Neural cell (in vitro differentiated cells): ENCODE results near the gene MBD5. TPM values are rescaled to one million over a fixed set of nuclear protein-coding genes. Genes with fewer than 3 reads are reported as not detected.

Source experiments
- H2AFZ ChIP-seq: fragments of 200-600, 300-800 bp; sonication (generic), shearing (Covaris generic); 2 replicates; pipeline ENCODE4 v1.6.0; 2014; ENCODE audit warnings: low read depth, mild to moderate bottlenecking, antibody characterized with exemption, low read length, moderate library complexity
- H3F3A ChIP-seq: fragments of 200-600 bp; shearing (Covaris generic); 2 replicates; pipeline ENCODE4 v1.6.1; 2016; ENCODE audit warnings: mild to moderate bottlenecking, moderate library complexity, mixed read lengths, antibody characterized with exemption, low read length; ENCODE audit not compliant: insufficient read depth, poor library complexity, severe bottlenecking
- H3K27ac ChIP-seq: fragments of 200-600, 300-800 bp; sonication (generic), shearing (Covaris generic); 2 replicates; pipeline ENCODE4 v1.5.1; 2014; ENCODE audit warnings: mild to moderate bottlenecking, low read length, moderate library complexity
- H3K27me3 ChIP-seq: fragments of 300-800, 200-600 bp; sonication (generic), shearing (Covaris generic); 2 replicates; pipeline ENCODE4 v1.6.0; 2014; ENCODE audit warnings: mild to moderate bottlenecking, low read depth, low read length, moderate library complexity; ENCODE audit not compliant: insufficient read depth
- H3K36me3 ChIP-seq: fragments of 300-800, 200-600 bp; sonication (generic), shearing (Covaris generic); 2 replicates; pipeline ENCODE4 v1.5.1; 2014; ENCODE audit warnings: mild to moderate bottlenecking, antibody characterized with exemption, low read length, moderate library complexity; ENCODE audit not compliant: insufficient read depth
- H3K4me2 ChIP-seq: fragments of 300-800, 200-600 bp; sonication (generic), shearing (Covaris generic); 2 replicates; pipeline ENCODE4 v1.6.0; 2014; ENCODE audit warnings: mild to moderate bottlenecking, low read length
- H3K4me3 ChIP-seq: fragments of 300-800, 200-600 bp; sonication (generic), shearing (Covaris generic); 2 replicates; pipeline ENCODE4 v1.5.1; 2014; ENCODE audit warnings: mild to moderate bottlenecking, low read length, moderate library complexity
- H3K79me2 ChIP-seq: fragments of 200-600 bp; shearing (Covaris generic); replicated peaks from 2 replicates; pipeline ENCODE4 v1.6.0; 2014; ENCODE audit warnings: mild to moderate bottlenecking, low read length, moderate library complexity; ENCODE audit not compliant: insufficient read depth
- H3K9ac ChIP-seq: fragments of 300-800, 200-600 bp; sonication (generic), shearing (Covaris generic); 2 replicates; pipeline ENCODE4 v1.6.1; 2016; ENCODE audit warnings: mild to moderate bottlenecking, low read length, mixed read lengths
- H3K9me2 ChIP-seq: fragments of 200-600 bp; shearing (Covaris generic); 2 replicates; pipeline ENCODE4 v1.6.1; 2016; ENCODE audit warnings: mild to moderate bottlenecking, low read length, mixed read lengths; ENCODE audit not compliant: insufficient read depth
- H3K9me3 ChIP-seq: fragments of 200-600, 300-800 bp; sonication (generic), shearing (Covaris generic); 2 replicates; pipeline ENCODE4 v1.6.1; 2016; ENCODE audit warnings: mild to moderate bottlenecking, mixed run types, low read length, moderate library complexity, mixed read lengths
- H4K20me1 ChIP-seq: fragments of 200-600 bp; shearing (Covaris generic); 2 replicates; pipeline ENCODE4 v1.6.1; 2016; ENCODE audit warnings: mild to moderate bottlenecking, mixed run types; ENCODE audit not compliant: insufficient read depth
- EP300 ChIP-seq: fragments of 450-650 bp; conservative IDR thresholded peaks from 2 replicates; pipeline ENCODE4 v1.6.1; 2014; ENCODE audit warnings: antibody characterized with exemption, mild to moderate bottlenecking, moderate library complexity; ENCODE audit not compliant: poor library complexity, severe bottlenecking
- EZH2 ChIP-seq: fragments of 200-600, 300-800 bp; shearing (Covaris generic), sonication (generic); IDR thresholded peaks from 2 replicates; pipeline ENCODE4 v1.6.1; 2014; ENCODE audit warnings: antibody characterized with exemption, low read length, borderline replicate concordance, mild to moderate bottlenecking; ENCODE audit not compliant: insufficient read depth, poor library complexity, severe bottlenecking
- MXI1 ChIP-seq: fragments of 450-650 bp; conservative IDR thresholded peaks from 2 replicates; pipeline ENCODE4 v1.6.1; 2014; ENCODE audit warnings: antibody characterized with exemption, mild to moderate bottlenecking; ENCODE audit not compliant: poor library complexity, severe bottlenecking
- POLR2AphosphoS5 ChIP-seq: IDR thresholded peaks from 2 replicates; pipeline ENCODE4 v1.6.1; 2012
- RAD21 ChIP-seq: fragments of 450-650 bp; conservative IDR thresholded peaks from 2 replicates; pipeline ENCODE4 v1.6.1; 2014; ENCODE audit warnings: antibody characterized with exemption, mild to moderate bottlenecking, moderate library complexity
- SMC3 ChIP-seq: fragments of 450-650 bp; conservative IDR thresholded peaks from 2 replicates; pipeline ENCODE4 v1.6.1; 2014; ENCODE audit warnings: antibody characterized with exemption, mild to moderate bottlenecking, moderate library complexity; ENCODE audit not compliant: poor library complexity
- TAF1 ChIP-seq: IDR thresholded peaks from 2 replicates; pipeline ENCODE4 v1.6.1; 2012; ENCODE audit warnings: low read depth
- polyA plus RNA-seq: library from polyadenylated mRNA; depleted of rRNA; stranded (reverse); fragments of >200 nt; gene quantifications from 2 replicates; pipeline ENCODE4 v1.2.3, GENCODE V29; 2014
- TF ChIP-seq, protein P1 (sequence below): fragments of 450-650 bp; IDR thresholded peaks from 2 replicates; pipeline ENCODE4 v1.5.1; 2014; ENCODE audit warnings: antibody characterized with exemption, mild to moderate bottlenecking, moderate library complexity; ENCODE audit not compliant: poor library complexity, severe bottlenecking
- TF ChIP-seq, protein P2 (sequence below): IDR thresholded peaks from 2 replicates; pipeline ENCODE4 v1.6.1; 2012; ENCODE audit warnings: borderline replicate concordance

The MBD5 gene
- polyA plus RNA-seq, 1 donor from 2014 or later = 9.7 TPM

DNA sequence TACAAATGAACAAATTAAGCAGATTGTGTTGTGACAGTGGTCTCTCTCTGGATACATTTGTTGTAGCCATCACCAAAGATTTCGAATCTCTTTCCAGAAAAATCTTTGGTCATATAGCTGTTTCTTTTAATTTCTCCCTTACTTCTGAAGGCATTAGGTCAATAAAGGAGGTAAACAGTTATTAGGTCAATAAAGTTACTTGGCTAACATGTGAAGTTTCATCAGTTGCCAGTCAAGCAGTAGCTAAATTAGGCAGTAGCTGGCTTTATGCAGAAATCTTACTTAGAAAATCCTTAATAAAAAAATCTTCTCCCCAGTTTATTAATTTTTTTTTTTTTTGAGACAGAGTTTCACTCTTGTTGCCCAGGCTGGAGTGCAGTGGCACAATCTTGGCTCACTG, 115.5 kb downstream of the MBD5 start:
- Histone ChIP-seq H3K27me3 (no peaks in the 10 kb centered on the region), H3K9me2 (no peaks in the 10 kb centered on the region), H3K4me3 (no peak overlapping the region), H3K9ac (no peak overlapping the region), H3F3A (no peaks in the 10 kb centered on the region), H3K27ac (no peak overlapping the region), H3K79me2 (peaks cover 5% of the 10 kb centered on the region), H4K20me1 (no peaks in the 10 kb centered on the region), H3K4me2 (no peak overlapping the region), H2AFZ (no peak overlapping the region), H3K36me3 (no peaks in the 10 kb centered on the region), H3K9me3 (no peaks in the 10 kb centered on the region)
- TF ChIP-seq, protein P1, sequence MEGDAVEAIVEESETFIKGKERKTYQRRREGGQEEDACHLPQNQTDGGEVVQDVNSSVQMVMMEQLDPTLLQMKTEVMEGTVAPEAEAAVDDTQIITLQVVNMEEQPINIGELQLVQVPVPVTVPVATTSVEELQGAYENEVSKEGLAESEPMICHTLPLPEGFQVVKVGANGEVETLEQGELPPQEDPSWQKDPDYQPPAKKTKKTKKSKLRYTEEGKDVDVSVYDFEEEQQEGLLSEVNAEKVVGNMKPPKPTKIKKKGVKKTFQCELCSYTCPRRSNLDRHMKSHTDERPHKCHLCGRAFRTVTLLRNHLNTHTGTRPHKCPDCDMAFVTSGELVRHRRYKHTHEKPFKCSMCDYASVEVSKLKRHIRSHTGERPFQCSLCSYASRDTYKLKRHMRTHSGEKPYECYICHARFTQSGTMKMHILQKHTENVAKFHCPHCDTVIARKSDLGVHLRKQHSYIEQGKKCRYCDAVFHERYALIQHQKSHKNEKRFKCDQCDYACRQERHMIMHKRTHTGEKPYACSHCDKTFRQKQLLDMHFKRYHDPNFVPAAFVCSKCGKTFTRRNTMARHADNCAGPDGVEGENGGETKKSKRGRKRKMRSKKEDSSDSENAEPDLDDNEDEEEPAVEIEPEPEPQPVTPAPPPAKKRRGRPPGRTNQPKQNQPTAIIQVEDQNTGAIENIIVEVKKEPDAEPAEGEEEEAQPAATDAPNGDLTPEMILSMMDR = no peak
- TF ChIP-seq MXI1 (no peak), TAF1 (no peak)

DNA sequence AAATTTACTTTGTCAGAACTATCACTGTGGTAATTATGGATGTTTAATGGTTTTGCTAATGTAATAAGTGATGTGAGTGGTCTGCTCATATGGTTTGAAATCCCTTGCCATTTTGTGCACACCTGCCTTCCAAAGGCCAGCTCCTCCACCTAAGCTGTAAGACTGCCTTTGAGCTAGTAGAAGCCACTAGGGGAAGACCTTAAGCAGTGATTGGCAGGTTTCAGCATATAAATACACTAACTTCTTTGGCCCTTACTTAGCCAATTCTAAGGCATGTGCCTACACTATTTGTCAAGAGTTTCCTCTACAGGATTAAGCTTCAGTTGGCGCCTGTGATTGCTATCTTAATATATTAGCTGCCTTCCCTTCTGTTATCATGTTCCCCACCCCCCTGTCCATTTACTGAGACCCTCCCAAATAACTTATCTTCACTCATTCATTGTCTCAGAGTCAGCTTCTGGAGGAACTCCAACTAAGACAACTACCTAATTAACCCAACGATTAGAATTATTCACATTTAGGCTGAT, 141.1 kb downstream of the MBD5 start:
- Histone ChIP-seq H3K27me3 (no peaks in the 10 kb centered on the region), H3K9me3 (no peaks in the 10 kb centered on the region), H2AFZ (no peak overlapping the region), H3K4me2 (no peak overlapping the region), H3F3A (no peaks in the 10 kb centered on the region), H3K36me3 (no peaks in the 10 kb centered on the region), H3K4me3 (no peak overlapping the region), H4K20me1 (no peaks in the 10 kb centered on the region), H3K27ac (no peak overlapping the region), H3K9me2 (no peaks in the 10 kb centered on the region), H3K9ac (no peak overlapping the region), H3K79me2 (peaks cover 10% of the 10 kb centered on the region)
- TF ChIP-seq EP300 (no peak), SMC3 (no peak), POLR2AphosphoS5 (no peak), EZH2 (no peak), TAF1 (no peak), MXI1 (no peak), RAD21 (no peak)
- TF ChIP-seq, protein P1 = no peak
- TF ChIP-seq, protein P2, sequence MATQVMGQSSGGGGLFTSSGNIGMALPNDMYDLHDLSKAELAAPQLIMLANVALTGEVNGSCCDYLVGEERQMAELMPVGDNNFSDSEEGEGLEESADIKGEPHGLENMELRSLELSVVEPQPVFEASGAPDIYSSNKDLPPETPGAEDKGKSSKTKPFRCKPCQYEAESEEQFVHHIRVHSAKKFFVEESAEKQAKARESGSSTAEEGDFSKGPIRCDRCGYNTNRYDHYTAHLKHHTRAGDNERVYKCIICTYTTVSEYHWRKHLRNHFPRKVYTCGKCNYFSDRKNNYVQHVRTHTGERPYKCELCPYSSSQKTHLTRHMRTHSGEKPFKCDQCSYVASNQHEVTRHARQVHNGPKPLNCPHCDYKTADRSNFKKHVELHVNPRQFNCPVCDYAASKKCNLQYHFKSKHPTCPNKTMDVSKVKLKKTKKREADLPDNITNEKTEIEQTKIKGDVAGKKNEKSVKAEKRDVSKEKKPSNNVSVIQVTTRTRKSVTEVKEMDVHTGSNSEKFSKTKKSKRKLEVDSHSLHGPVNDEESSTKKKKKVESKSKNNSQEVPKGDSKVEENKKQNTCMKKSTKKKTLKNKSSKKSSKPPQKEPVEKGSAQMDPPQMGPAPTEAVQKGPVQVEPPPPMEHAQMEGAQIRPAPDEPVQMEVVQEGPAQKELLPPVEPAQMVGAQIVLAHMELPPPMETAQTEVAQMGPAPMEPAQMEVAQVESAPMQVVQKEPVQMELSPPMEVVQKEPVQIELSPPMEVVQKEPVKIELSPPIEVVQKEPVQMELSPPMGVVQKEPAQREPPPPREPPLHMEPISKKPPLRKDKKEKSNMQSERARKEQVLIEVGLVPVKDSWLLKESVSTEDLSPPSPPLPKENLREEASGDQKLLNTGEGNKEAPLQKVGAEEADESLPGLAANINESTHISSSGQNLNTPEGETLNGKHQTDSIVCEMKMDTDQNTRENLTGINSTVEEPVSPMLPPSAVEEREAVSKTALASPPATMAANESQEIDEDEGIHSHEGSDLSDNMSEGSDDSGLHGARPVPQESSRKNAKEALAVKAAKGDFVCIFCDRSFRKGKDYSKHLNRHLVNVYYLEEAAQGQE = no peak
